Stimulated activated CD4-positive, alpha-beta T cell treated with anti-CD3 and anti-CD28 coated beads, Interleukin-15, amount 100 ng/mL, for 24 hours (primary cell): ENCODE data around the gene FAM193B.
"Not testable (repeated sequence)": the region's sequence is repeated elsewhere in the genome, so short reads cannot be mapped to it uniquely, and the experiment has no call there.

Source experiments
- DNase-seq: peaks from one replicate; pipeline ENCODE4 v3.0.0-alpha.2; 2020

FAM193B gene

DNA sequence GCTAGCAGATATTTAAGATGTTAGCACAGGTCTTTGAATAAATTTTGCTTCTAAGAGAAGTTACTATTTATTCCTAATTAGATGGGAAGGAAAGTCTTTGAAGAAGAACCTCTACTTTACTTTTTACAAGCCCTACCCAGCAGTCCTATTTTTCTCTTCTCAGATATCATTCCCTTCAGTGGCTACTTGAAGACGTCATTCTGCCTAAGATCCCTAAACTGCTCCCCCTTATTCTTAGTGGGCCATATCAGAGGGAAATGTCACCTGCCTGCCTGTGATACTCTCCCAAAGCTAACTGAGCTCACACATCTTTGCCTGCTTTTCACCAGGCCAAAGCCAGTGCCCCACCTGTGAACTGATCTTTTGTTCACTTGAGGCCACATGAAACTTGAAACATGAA lies 21.1 kb upstream of the FAM193B start:
- DNase-seq: no peak

DNA sequence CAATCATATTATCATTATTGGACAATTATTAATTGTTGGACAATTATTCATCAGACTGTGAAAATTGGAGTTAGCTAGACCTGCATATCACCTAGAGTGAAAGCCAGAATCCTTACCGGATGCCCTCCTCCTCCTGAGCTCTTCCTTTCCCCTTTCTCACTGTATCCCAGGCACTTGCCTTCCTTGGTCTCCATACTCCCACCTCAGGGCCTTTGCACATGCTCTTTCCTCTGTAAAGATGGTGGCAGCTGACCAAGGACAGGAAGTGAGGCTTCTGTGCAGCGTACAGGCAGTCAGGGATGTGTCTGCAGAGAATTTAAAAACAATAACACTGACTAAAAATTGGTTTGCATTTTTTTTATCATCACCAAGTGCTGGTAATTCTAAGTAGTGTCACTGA lies 15.5 kb upstream of the FAM193B start:
- no peak for DNase-seq

DNA sequence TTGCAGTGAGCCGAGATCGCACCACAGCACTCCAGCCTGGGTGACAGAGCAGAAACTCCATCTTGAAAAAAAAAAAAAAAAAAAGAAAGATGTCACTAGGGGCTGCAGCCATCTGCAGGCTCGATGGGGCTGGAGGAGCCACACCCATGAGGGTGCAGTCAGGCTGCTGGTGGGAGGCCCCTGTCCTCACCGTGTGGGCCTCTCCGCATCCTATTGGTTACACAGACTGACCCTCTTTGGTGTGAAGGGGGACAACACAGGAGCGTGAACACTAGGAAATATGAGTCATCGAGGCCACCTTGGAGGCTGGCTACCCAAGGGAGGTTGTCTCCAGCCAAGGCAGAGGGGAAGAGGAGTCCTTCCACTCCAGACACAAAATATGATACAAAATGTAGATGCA lies 14.0 kb upstream of the FAM193B start:
- DNase-seq: no peak

DNA sequence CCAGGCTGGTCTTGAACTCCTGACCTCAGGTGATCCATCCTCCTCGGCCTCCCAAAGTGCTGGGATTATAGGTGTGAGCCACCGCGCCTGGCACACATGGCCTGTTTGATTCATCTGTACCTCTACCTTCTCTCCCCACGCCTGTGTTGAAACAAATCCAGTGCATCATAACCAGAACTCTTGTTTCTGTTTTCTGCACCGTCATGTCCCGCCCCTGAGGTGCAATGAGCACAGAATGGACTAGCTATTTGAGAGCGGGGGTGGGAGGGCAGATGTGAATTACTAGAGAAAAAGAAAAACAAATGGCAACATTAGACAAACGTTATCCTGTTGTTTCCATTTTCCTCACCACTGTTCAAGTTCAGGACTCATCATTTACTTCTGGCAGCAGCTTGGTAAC lies 10.7 kb upstream of the FAM193B start:
- no peak for DNase-seq

DNA sequence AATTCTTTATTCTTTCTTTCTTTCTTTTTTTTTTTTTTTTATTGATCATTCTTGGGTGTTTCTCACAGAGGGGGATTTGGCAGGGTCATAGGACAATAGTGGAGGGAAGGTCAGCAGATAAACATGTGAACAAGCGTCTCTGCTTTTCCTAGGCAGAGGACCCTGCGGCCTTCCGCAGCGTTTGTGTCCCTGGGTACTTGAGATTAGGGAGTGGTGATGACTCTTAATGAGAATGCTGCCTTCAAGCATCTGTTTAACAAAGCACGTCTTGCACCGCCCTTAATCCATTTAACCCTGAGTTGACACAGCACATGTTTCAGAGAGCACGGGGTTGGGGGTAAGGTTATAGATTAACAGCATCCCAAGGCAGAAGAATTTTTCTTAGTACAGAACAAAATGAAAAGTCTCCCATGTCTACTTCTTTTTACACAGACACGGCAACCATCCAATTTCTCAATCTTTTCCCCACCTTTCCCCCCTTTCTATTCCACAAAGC lies 5.1 kb upstream of the FAM193B start:
- not testable (repeated sequence) for DNase-seq

DNA sequence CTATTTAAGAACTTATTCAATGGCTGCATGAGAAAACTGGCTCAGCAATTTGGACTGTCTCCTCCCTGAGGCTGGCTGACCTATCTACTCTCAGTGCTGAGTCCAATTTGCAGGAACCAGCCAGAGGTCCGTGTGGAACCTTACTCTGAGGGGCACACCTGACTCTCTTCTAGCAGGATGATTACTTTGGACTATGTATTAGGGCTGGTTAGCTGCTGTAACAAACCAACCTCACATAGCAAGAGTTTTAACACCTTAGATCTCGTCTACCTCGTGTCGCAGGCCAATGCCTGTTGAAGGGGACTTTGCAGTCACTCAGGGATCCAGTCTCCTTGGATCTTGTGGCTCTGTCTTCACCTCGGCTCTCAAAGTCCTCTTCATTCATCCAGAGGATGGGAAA lies 3.4 kb upstream of the FAM193B start:
- DNase-seq: no peak

DNA sequence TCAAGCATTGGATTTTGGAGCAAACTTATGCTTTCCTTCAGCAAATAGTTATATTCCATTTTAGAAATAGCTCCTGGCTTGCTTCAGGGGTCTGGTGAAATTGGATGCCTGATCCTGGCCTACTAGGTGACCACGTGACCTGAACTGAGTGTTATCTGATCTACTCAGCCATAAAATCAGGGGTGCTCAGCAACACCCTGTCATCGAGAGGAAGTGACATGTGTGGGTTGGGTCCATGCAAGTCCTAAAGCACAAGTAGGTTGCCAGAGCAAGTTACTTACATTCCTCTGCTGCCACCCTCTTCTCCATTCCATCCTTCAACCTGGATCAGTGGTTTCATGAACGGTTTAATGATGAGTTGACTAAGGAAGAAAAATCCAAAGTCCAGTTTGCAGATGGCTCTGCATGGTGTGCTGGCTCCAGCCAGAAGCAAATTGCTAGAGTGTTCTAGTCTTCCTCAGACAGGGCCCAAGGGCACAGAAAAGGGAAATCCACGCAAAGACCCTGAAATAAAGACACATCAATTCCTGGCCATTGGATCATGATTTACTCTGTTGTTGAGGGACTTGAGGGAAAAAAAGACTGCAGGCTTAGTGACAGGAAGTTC lies 2.8 kb upstream of the FAM193B start:
- DNase-seq: no peak

DNA sequence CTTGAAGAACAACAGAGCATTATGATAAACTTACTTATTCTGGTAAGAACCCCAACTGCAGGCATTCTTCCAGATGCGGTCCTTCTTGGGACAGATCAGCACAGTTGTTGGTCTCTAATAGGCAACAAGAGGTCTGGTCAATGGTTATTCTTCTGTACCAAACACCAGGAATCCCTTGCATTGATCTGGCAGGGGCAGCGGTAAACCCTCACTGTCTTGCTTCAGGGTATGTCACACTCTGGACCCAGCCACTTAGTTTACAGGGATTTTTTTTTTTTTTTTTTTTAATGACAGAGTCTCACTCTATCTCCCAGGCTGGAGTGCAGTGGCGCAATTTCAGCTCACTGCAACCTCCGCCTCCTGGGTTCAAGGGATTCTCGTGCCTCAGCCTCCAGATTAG lies 1.3 kb upstream of the FAM193B start:
- DNase-seq: no peak

DNA sequence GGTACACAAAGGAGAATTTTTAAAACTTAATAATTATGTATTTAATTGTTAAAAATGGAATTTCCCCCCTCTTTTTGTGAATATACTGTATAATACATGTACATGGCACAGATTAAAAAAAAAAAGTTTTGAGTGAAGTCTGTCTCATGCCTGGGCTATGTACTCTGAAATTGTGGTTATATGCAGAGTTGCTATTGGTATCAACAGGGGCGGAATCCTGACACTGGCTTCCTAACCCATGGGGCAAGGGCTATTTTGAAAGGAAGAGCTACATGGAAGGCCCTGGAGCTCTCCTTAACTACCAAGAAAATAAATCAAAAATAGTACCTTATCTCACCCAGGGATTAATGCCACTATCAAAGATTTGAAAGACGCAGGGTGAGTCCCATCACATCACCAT lies 865 bp upstream of the FAM193B start:
- DNase-seq: no peak

DNA sequence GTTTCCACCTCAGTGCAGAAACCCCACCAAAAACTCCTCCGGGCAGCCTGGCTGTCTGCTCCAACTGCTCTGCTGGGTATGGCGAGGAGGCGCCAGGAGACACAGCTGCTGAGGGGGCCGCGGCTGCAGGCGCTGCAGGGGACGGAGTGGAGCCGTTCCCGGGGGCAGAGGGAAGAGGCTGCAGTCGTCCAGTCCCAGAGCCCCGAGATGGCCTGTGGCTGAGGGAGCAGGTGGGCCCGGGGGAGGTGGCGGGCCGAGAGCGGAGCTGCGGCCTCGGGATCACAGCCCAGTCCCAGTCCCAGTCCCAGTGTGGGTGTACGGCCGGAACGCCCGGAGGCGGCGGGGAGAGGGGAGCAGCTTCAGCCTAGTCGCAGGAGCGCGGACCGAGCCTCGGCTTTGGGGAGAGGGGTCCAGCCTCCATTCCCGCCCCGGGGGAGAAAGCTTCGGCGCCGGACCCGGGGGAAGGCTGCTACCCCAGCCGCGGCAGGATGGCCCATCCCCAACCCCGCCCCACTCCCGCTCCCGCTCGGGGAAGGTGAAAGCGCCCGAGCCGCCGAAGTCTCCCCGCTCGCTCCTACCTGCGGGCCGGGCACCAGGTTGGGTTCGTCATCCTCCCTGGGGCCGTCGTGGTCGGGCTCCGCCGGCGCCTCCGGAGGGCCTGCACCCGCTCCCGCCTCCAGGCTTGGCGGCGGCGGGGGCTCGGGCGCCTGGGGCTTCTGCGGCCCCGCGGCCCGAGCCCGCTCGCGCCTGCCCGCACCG lies 513 bp downstream of the FAM193B start:
- peak; percentile 64 for DNase-seq

DNA sequence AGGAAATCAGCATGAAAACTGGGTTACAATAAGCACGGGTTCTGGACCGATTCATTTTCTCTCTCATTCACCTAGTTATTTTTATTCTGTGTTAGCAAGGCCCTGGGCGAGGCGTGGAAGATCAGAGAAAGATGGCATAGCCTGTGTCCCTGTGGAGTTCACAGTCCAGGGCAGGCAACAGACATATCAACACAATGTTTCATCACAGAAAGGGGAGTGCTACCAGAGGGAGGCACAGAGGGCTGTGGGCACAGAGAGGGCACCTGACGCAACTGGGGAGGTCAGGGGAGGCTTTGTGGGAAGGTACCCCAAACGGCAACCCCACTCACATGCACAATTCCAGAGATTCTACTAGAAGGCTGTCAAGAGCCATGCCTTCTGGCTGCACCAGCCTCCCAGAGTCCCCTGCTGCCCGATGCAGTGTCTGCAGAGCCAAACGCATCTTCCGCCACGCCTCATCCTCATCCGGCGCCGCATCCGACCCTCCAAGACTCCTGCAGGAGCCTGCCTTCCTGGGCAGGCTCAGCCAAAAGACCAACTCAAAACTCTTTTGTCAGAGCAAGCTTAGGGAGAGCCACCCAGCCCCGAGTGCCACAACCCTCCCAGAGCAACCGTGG lies 1.4 kb downstream of the FAM193B start:
- DNase-seq: no peak

DNA sequence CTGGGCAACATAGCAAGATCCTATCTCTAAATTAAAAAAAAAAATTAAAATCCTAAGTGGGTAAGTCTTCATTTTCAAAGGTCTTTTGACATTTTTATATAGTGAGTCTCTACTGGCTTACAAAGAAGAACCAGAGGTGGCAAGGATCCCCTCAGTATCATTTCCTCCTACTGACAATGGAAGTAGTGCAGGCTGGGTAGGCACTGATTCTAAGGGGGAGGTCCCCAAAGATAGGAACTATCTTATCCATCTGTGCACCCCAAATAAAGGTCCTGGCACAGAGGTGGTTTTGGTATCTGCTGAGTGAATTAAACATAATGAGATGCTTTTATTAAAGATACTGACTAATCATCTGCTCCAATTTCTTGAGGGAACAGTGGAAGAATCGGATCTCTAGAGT lies 4.2 kb downstream of the FAM193B start:
- no peak for DNase-seq

DNA sequence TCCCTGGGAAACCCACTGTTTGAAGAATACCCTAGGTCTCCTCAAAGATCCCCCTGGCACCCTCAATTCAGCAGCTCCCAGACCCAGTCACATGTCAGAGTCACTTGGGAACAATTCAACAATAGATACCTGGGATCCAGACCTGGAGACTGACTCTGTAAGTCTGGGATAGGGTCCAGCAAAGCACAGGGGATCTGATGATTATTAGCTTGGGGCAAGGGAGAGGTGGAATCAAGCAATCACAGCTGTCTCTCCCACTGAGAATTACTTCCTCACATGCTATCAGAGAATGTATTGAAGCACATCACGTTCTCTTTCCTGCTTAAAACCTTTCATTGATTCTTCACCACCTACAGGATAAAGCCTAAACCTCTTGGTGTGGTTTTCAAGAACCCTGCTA lies 5.9 kb downstream of the FAM193B start:
- DNase-seq: no peak

DNA sequence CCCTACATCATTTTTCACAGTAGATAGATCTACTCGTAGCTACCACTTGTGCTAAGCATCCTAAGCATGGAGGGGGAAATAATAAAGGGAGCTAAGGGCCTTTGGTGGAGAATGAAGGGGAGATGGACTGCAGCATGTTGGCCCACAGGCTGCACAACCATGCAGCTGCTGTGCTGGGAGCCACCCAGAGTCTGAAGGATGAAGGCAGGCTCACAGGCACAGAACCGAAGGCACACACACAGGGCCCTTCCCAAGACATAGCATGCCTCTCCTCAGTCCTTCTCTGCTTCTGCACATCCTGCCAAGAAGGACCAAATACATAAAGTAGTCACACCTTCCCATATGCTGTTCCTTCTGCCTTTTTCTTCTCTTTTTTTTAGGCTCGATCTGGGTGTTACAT lies 6.6 kb downstream of the FAM193B start:
- no peak for DNase-seq

DNA sequence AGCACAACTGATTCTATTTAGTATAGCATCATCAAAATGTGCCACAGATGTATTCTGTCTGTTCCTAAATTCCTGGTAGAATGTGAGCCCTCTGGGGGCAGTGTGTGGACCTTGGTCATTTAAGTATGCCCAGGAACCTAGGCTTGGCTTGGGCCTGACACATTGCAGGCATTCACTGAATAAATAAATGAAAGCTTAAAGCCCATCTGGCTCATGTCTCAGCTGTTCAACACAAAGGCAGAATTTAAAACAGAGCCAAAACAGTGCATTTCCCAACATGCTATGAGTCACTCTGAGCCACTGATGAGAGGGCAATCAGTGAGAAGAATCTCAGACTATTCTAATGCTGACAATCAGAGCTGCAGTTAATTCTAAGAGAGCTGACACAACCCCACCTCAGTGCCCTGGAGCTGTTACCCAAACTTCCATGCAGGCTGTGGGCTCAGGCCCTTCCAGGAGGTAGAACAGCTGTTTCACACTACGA lies 8.1 kb downstream of the FAM193B start:
- DNase-seq: no peak

DNA sequence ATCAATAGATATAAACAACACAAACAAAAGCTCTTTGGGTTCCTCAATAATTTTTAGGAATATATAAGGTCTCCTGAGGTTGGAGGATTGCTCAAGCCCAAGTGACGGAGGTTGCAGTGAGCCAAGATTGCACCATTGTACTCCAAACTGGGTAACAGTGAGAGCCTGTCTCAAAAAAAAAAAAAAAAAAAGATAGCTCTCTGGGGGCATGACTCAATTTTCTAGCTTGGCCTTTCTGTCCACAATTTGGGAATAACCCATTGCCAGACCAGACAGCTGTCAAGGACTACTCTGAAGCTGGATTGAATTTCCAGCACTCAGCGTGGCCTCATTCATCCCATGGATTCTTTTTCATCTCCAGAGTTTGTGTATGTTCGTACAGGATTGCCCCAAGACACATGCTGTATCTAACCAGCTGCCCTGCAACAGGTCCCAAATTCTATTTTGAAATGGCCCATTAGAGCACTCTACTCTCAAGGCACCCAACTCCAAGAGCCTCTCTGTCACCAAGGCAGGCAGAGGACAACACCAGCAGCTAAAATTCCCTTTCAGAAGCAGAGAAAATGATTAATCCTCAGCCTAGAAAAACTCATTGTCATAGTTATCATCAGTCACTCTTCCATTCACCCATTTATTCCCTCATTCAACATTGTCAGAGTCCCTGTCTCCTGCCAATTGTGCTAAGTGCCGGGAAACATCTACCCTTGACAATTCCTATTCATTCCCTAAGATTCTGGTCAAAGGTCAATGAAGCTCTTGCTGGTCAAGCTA lies 8.7 kb downstream of the FAM193B start:
- DNase-seq: no peak

DNA sequence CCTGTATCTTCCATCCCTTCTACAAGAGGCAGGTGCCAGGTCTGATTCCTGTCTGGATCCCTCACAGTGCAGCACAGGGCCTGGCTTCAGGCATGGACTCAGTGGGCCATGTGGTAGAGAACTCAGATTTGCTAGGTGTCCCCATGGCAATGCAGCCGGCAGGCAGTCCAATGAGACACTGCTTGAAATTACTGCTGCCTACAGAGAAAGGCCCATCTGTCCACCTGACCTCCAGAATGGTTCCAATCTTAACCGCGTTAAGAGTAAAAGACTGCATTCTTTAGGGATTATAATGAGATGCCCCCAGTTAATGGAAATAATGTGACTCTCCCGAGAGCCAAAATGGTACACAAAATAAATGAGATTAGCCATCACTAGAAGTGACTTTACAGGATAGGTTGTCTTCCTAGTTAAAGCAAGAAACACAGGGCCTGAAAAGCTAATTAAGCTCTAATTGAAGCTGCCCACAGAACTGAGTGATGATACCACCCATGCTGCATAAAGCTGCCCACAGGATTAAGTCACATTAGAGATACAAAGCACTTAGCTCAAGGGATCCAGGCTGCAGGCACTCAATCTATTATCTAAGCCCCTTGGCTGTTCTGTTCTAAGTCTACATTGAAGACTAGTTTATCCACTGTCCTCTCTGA lies 11.4 kb downstream of the FAM193B start:
- DNase-seq: no peak

DNA sequence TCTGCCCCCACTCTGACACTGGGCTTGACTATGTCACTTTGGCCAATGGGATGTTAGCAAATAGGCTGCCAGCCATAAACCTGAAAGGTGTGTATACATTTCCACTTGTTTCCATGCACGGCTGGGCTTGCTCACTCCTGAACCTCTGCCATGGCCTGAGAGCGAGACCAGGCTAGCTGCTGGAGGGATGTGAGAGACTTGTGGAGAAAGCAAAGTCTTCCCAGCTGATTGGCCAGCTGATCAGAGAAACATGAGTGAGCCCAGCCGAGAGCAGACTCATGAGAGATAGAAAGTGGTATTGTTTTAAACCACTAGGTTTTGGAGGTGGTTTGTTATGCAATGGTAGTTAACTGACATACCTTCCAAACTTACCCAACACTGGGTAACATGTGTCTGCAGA lies 13.9 kb downstream of the FAM193B start:
- no peak for DNase-seq

DNA sequence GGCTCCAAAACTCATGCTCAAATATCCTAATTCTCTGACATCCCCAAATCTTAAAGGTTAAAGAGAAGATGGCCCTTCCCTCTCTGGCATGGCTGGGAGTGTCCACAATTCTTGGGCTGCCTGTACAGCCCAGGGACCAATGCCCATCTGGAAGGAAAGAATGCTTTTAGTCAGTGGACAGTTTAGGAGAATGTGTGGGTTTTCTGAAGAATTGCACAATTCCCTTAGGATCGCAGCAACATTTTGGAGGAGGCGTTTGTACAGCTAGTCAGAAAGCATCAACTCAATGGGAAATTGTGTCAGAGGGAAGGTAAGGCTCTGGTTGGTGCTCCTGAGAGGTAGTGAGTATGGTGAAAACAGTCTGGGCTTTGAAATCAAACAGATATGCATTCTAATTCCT lies 15.0 kb downstream of the FAM193B start:
- DNase-seq: no peak

DNA sequence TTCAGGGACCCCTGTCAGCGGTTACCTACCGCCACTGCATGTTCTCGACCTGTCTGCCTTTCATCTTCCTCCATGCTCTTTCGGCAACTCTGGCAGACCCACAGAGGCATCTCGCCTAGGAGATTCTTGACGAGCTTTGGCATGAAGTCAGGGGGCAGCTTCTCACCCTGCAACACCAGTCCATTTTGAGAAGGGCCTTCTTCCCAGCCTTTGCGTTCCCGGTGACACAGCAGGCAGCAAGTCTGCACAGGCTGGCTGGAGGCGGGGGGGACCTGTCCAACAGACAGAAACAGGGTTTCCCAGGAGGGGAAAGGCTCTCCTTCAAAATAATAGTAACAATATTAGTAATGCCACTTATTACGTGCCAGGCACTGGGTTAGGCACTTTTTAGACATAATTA lies 15.5 kb downstream of the FAM193B start:
- no peak for DNase-seq

DNA sequence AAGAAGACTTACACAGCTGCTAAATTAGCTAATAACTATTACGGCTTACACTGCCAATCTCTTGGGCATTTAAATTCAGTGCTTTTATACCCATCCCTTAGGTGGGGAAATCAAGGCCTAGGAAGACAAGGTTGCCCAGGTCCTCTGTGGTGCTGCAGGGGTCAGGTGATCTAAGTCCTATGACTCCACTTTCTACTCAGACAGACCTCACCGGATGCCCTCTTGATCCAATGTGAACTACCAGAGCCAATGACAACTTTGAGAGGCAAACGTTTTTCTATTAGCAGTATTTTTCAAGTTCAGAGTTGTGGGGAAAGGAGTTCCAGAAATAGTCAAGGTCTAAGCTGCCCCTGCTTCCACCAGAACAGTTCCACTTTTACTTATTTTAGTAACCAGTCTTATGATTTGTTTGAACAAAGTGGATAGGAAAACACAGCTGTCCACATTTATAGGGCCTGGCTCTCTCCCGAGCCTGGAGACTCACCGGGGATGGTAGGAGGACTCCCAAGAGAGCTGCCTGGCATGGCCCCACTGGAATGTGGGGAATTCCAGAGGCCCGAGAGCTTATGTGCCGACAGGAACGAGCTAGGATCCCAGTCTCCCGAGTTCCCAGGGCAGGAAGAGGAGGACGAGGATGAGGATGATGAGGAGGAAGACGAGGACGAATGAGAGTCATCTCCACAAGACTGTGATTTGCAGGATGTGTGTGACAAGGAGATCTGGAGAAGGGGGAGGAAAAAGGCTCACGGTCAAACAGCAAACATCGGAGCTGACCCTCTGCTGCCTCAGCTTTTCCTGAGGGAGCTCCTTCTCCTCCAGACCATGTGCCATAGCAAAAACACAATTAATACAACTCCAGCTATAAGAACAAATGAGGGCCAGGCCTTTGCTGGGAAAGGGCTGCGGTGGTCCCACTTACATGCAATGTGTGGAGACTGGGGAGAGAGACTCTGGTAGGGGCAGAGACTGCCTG lies 16.7 kb downstream of the FAM193B start:
- DNase-seq: no peak

DNA sequence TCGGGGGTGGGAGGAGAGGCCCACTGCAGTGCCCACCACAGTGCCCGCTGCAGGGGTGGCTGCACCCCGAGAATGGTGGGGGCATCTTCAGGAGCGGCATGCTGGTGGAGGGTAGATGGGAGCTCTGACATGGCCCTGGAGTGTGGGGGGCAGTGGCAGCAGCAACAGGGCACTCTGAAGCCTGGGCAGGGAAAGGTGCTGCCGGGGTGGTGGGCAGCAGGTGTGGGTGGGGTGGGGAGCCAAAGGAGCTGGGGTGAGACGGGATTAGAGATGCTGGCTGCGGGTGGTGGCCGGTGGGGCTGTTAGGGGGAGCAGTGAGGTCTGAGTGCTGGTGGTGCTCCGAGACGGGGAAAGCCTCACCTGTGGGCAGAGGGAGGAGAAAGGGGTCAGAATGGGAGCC lies 18.0 kb downstream of the FAM193B start:
- no peak for DNase-seq
